Endodermal cell (in vitro differentiated cells): ENCODE data around the gene CFAP74. TPM values are rescaled to one million over a fixed set of nuclear protein-coding genes. Genes with fewer than 3 reads are reported as not detected.

Experiments used
- DNase-seq: peaks from one replicate; pipeline ENCODE4 v3.0.0-alpha.2; 2017
- H3K27ac ChIP-seq: 2 replicates; pipeline ENCODE4 v1.5.1; 2013; ENCODE audit warnings: mild to moderate bottlenecking, low read depth, low read length, moderate library complexity
- H3K27me3 ChIP-seq: 2 replicates; pipeline ENCODE4 v1.6.1; 2013; ENCODE audit warnings: mild to moderate bottlenecking, low read length, moderate library complexity; ENCODE audit not compliant: insufficient read depth, control insufficient read depth, poor library complexity, severe bottlenecking
- H3K36me3 ChIP-seq: 2 replicates; pipeline ENCODE4 v1.7.0; 2013; ENCODE audit warnings: mild to moderate bottlenecking, low read length, moderate library complexity; ENCODE audit not compliant: control insufficient read depth, insufficient read depth
- H3K4me1 ChIP-seq: one replicate; pipeline ENCODE4 v1.7.0; 2013; ENCODE audit warnings: low read length; ENCODE audit not compliant: control insufficient read depth, insufficient read depth
- H3K4me3 ChIP-seq: 2 replicates; pipeline ENCODE4 v1.5.1; 2013; ENCODE audit warnings: mild to moderate bottlenecking, low read length, moderate library complexity
- H3K9ac ChIP-seq: 2 replicates; pipeline ENCODE4 v1.6.1; 2013; ENCODE audit warnings: mild to moderate bottlenecking, low read length, moderate library complexity; ENCODE audit not compliant: poor library complexity, severe bottlenecking; ENCODE audit errors: extremely low read depth
- H3K9me3 ChIP-seq: 2 replicates; pipeline ENCODE4 v1.6.1; 2013; ENCODE audit warnings: mild to moderate bottlenecking, low read length, moderate library complexity; ENCODE audit not compliant: control insufficient read depth
- H3K27ac Mint-ChIP-seq: 2 replicates; pipeline ENCODE4 v1.8.0; 2020; ENCODE audit warnings: mixed read lengths
- H3K27me3 Mint-ChIP-seq: 2 replicates; pipeline ENCODE4 v1.8.0; 2021; ENCODE audit warnings: mild to moderate bottlenecking, mixed read lengths; ENCODE audit not compliant: insufficient read depth
- H3K36me3 Mint-ChIP-seq: 2 replicates; pipeline ENCODE4 v1.8.0; 2020; ENCODE audit warnings: low read depth, mixed read lengths
- H3K4me1 Mint-ChIP-seq: 2 replicates; pipeline ENCODE4 v1.8.0; 2020; ENCODE audit warnings: mixed read lengths
- H3K4me3 Mint-ChIP-seq: 2 replicates; pipeline ENCODE4 v1.8.0; 2020; ENCODE audit warnings: mild to moderate bottlenecking, moderate library complexity, mixed read lengths
- H3K9me3 Mint-ChIP-seq: 2 replicates; pipeline ENCODE4 v1.8.0; 2020; ENCODE audit warnings: mild to moderate bottlenecking, mixed read lengths
- CTCF ChIP-seq: fragments of 200-600 bp; sonication (generic); conservative IDR thresholded peaks from 2 replicates; pipeline ENCODE4 v1.5.0; 2021; ENCODE audit warnings: antibody characterized with exemption, mild to moderate bottlenecking
- WGBS, 2 experiments: methylation state at CpG; one replicate each; pipeline versions ENCODE4 v1.1.5 to v1.1.7; 2013; ENCODE audit warnings: missing lambda C conversion rate in 2 of 2, mixed read lengths in 1 of 2; ENCODE audit not compliant: insufficient coverage in 1 of 2, insufficient read length in 1 of 2; 5-methylcytosine and 5-hydroxymethylcytosine counted together
- total RNA-seq, 2 donors: library from RNA; stranded (reverse); fragmentation: NEBNext Ultra II Directional in 1 of 2; extraction: Animal tissue kit (Norgen Biotek cat#: 25700) in 1 of 2; gene quantifications; 2 replicates in 1 of 2; 3 replicates in 1 of 2; pipeline ENCODE4 v1.2.1, GENCODE V29; 2021

CFAP74 gene
- total RNA-seq, 2 donors from 2014 or later, result 0.58 to 0.75 TPM

- Mint-ChIP-seq H3K4me1 (no peaks in the 10 kb centered on the region), H3K27me3 (peaks cover 18% of the 10 kb centered on the region), H3K9me3 (no peaks in the 10 kb centered on the region), H3K27ac (no peak overlapping the region), H3K4me3 (no peak overlapping the region), H3K36me3 (no peaks in the 10 kb centered on the region)
- Histone ChIP-seq H3K4me1 (no peaks in the 10 kb centered on the region), H3K27me3 (peaks cover 17% of the 10 kb centered on the region), H3K9ac (no peak overlapping the region), H3K27ac (no peak overlapping the region), H3K4me3 (no peak overlapping the region), H3K36me3 (no peaks in the 10 kb centered on the region), H3K9me3 (no peaks in the 10 kb centered on the region)
- no peak for DNase-seq
- TF ChIP-seq CTCF, result no peak
- WGBS, 2 experiments, result 88 to 90% methylated on average over 18 of the region's 18 CpGs
Observed at GRCh38 chr1:2024887-2025286, 21.3 kb upstream of the CFAP74 start.

GRCh38 chr1:2024451-2024850 lies 20.9 kb upstream of the CFAP74 start:
- WGBS, 2 experiments, result 91 to 100% methylated on average over 1 to 10 of the region's 10 CpGs
- H3K4me3 Mint-ChIP-seq, result no peak overlapping the region
- no peak for DNase-seq
- H3K27me3 ChIP-seq, result peaks cover 21% of the 10 kb centered on the region
- H3K4me1 Mint-ChIP-seq, result no peaks in the 10 kb centered on the region
- no peak overlapping the region for H3K9ac ChIP-seq
- H3K27ac Mint-ChIP-seq, result no peak overlapping the region
- no peaks in the 10 kb centered on the region for H3K36me3 Mint-ChIP-seq
- no peaks in the 10 kb centered on the region for H3K4me1 ChIP-seq
- H3K27me3 Mint-ChIP-seq, result peaks cover 21% of the 10 kb centered on the region
- H3K9me3 Mint-ChIP-seq, result no peaks in the 10 kb centered on the region
- TF ChIP-seq CTCF, result no peak
- no peaks in the 10 kb centered on the region for H3K36me3 ChIP-seq
- H3K27ac ChIP-seq, result no peak overlapping the region
- no peak overlapping the region for H3K4me3 ChIP-seq
- no peaks in the 10 kb centered on the region for H3K9me3 ChIP-seq

- H3K9me3 ChIP-seq, result no peaks in the 10 kb centered on the region
- no peak for TF ChIP-seq CTCF
- DNase-seq, result no peak
- H3K27ac Mint-ChIP-seq, result no peak overlapping the region
- no peaks in the 10 kb centered on the region for H3K9me3 Mint-ChIP-seq
- no peak overlapping the region for H3K9ac ChIP-seq
- no peaks in the 10 kb centered on the region for H3K36me3 Mint-ChIP-seq
- no peak overlapping the region for H3K4me3 Mint-ChIP-seq
- peaks cover 29% of the 10 kb centered on the region for H3K27me3 ChIP-seq
- WGBS, 2 experiments, result 82 to 92% methylated on average over 7 to 9 of the region's 9 CpGs
- no peak overlapping the region for H3K27ac ChIP-seq
- peaks cover 26% of the 10 kb centered on the region for H3K27me3 Mint-ChIP-seq
- no peaks in the 10 kb centered on the region for H3K4me1 Mint-ChIP-seq
- no peak overlapping the region for H3K4me3 ChIP-seq
- H3K36me3 ChIP-seq, result no peaks in the 10 kb centered on the region
- no peaks in the 10 kb centered on the region for H3K4me1 ChIP-seq
Observed at GRCh38 chr1:2023187-2023586, 19.6 kb upstream of the CFAP74 start.
